Heart left ventricle (tissue), 13 donors: ENCODE measurements around the gene PPFIA2.

ENCODE experiments used
- CTCF ChIP-seq, 12 donors: fragments of 200-600 bp; sonication (generic) in 4 of 12; IDR thresholded peaks; one replicate each; pipeline versions ENCODE4 v1.5.0 to v1.8.0; 2018 to 2022; ENCODE audit warnings: antibody characterized with exemption in 12 of 12, mild to moderate bottlenecking in 5 of 12
- POLR2A ChIP-seq, 2 donors: fragments of 450-650 bp; IDR thresholded peaks; one replicate each; pipeline ENCODE4 v1.6.1; 2017; ENCODE audit warnings: antibody characterized with exemption in 2 of 2, mild to moderate bottlenecking in 2 of 2, moderate library complexity in 2 of 2
- donor health status: ischemic (EF 13 %, LVEDD 7.1; RV severe dilation, severe dysfunction).
- donor health status: DM: no; HTN: yes; CAD: no.
- donor health status: DM: no; HTN: no; CAD: no.
- donor health status: ischemic (EF 25% LVEDD 6.9; RV normal size, moderate dysfunction).
- donor health status: ischemic (EF 25% LVEDD 5.7; RV mildly dilated, moderate dysfunction).
- donor health status: ischemic (EF 35%, LVEDD 5.7; RV mildly dilated, moderate dysfunction).
- donor health status: nonischemic (EF 11% LVEDD 7.7; RV severe dilation, severe dysfunction).
- donor health status: DM: yes; HTN: yes; CAD: no.
- donor health status: PGD.
- donor health status: ischemic (EF 29% LVEDD 5.4; RV normal size, mild dysfunction).
- donor health status: nonischemic (EF 23%, LVEDD 6.1; RV moderate dilation, normal function).

GRCh38 chr12:81668475-81668874 is 90.7 kb downstream of the PPFIA2 start:
- TF ChIP-seq CTCF (IDR thresholded peaks at IDR 0.05) (no peak), POLR2A (IDR thresholded peaks at IDR 0.05) (no peak)
